SU-DHL-6 (cell line): ENCODE results near the gene MT1HL1.

Experiments
- H2AFZ ChIP-seq: fragments of 200-600 bp; sonication (generic); 2 replicates; pipeline ENCODE4 v1.6.1; 2014; ENCODE audit warnings: low read depth, mild to moderate bottlenecking, moderate library complexity, mixed read lengths, antibody characterized with exemption, low read length; ENCODE audit not compliant: severe bottlenecking
- H3F3A ChIP-seq: fragments of 200-600 bp; shearing (Covaris generic); 2 replicates; pipeline ENCODE4 v1.6.0; 2016; ENCODE audit warnings: antibody characterized with exemption, mild to moderate bottlenecking; ENCODE audit not compliant: insufficient read depth
- H3K27ac ChIP-seq: fragments of 200-600 bp; sonication (generic); 2 replicates; pipeline ENCODE4 v1.5.1; 2016; ENCODE audit warnings: low read depth, mild to moderate bottlenecking, low read length, moderate library complexity, mixed read lengths
- H3K27me3 ChIP-seq: fragments of 200-600 bp; sonication (generic), shearing (Covaris generic); 2 replicates; pipeline ENCODE4 v1.6.0; 2014; ENCODE audit warnings: mild to moderate bottlenecking, low read length
- H3K36me3 ChIP-seq: fragments of 200-600 bp; sonication (generic); 2 replicates; pipeline ENCODE4 v1.6.1; 2014; ENCODE audit warnings: mild to moderate bottlenecking, low read length, mixed read lengths
- H3K4me2 ChIP-seq: fragments of 300-600, 200-600 bp; shearing (Covaris generic), sonication (generic); 2 replicates; pipeline ENCODE4 v1.6.0; 2014; ENCODE audit warnings: low read length, low read depth, mild to moderate bottlenecking; ENCODE audit not compliant: poor library complexity, severe bottlenecking
- H3K4me3 ChIP-seq: fragments of 200-600 bp; sonication (generic); 2 replicates; pipeline ENCODE4 v1.5.1; 2014; ENCODE audit warnings: antibody characterized with exemption, low read length, mild to moderate bottlenecking, mixed read lengths; ENCODE audit not compliant: insufficient read depth, poor library complexity, severe bottlenecking
- H3K79me2 ChIP-seq: fragments of 200-600 bp; sonication (generic); 2 replicates; pipeline ENCODE4 v1.6.1; 2014; ENCODE audit warnings: mild to moderate bottlenecking, low read length, moderate library complexity; ENCODE audit not compliant: insufficient read depth
- H3K9ac ChIP-seq: fragments of 200-600 bp; sonication (generic); 2 replicates; pipeline ENCODE4 v1.7.0; 2014; ENCODE audit warnings: mild to moderate bottlenecking, low read length
- H3K9me2 ChIP-seq: fragments of 200-600 bp; sonication (generic); replicated peaks from 2 replicates; pipeline ENCODE4 v1.6.1; 2014; ENCODE audit warnings: low read length; ENCODE audit not compliant: insufficient read depth
- H3K9me3 ChIP-seq: fragments of 200-600 bp; sonication (generic); 2 replicates; pipeline ENCODE4 v1.6.1; 2014; ENCODE audit warnings: low read length, mixed read lengths; ENCODE audit not compliant: insufficient read depth
- H4K20me1 ChIP-seq: fragments of 200-600 bp; sonication (generic); 2 replicates; pipeline ENCODE4 v1.6.1; 2014; ENCODE audit warnings: low read depth, mild to moderate bottlenecking, antibody characterized with exemption, low read length, moderate library complexity, mixed read lengths
- EZH2phosphoT487 ChIP-seq: fragments of 200-600 bp; sonication (generic), shearing (Covaris generic); conservative IDR thresholded peaks from 2 replicates; pipeline ENCODE4 v1.6.1; 2018; ENCODE audit warnings: mild to moderate bottlenecking, antibody characterized with exemption, low read length, moderate library complexity, mixed read lengths
- TF ChIP-seq, protein P1 (sequence below): fragments of 200-600 bp; sonication (generic); IDR thresholded peaks from one replicate; pipeline ENCODE4 v1.5.1; 2017; ENCODE audit warnings: antibody characterized with exemption, mild to moderate bottlenecking, low read length, moderate library complexity; ENCODE audit not compliant: insufficient read depth, poor library complexity, severe bottlenecking

Gene MT1HL1

GRCh38 chr1:236997361-236997760 is 6.9 kb downstream of the MT1HL1 start:
- Histone ChIP-seq H3K27me3 (no peaks in the 10 kb centered on the region), H3K4me2 (no peak overlapping the region), H4K20me1 (no peaks in the 10 kb centered on the region), H3K9me3 (no peaks in the 10 kb centered on the region), H3K27ac (no peak overlapping the region), H3K9ac (no peak overlapping the region), H3F3A (no peaks in the 10 kb centered on the region), H2AFZ (no peak overlapping the region), H3K36me3 (no peaks in the 10 kb centered on the region), H3K4me3 (no peak overlapping the region), H3K79me2 (no peaks in the 10 kb centered on the region), H3K9me2 (no peaks in the 10 kb centered on the region)
- no peak for TF ChIP-seq EZH2phosphoT487
- TF ChIP-seq, protein P1, sequence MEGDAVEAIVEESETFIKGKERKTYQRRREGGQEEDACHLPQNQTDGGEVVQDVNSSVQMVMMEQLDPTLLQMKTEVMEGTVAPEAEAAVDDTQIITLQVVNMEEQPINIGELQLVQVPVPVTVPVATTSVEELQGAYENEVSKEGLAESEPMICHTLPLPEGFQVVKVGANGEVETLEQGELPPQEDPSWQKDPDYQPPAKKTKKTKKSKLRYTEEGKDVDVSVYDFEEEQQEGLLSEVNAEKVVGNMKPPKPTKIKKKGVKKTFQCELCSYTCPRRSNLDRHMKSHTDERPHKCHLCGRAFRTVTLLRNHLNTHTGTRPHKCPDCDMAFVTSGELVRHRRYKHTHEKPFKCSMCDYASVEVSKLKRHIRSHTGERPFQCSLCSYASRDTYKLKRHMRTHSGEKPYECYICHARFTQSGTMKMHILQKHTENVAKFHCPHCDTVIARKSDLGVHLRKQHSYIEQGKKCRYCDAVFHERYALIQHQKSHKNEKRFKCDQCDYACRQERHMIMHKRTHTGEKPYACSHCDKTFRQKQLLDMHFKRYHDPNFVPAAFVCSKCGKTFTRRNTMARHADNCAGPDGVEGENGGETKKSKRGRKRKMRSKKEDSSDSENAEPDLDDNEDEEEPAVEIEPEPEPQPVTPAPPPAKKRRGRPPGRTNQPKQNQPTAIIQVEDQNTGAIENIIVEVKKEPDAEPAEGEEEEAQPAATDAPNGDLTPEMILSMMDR = no peak

- no peaks in the 10 kb centered on the region for H3K79me2 ChIP-seq
- H2AFZ ChIP-seq = no peak overlapping the region
- H4K20me1 ChIP-seq = no peaks in the 10 kb centered on the region
- TF ChIP-seq, protein P1 = no peak
- TF ChIP-seq EZH2phosphoT487 = no peak
- H3K9me2 ChIP-seq = no peaks in the 10 kb centered on the region
- H3K9ac ChIP-seq = no peak overlapping the region
- H3F3A ChIP-seq = no peaks in the 10 kb centered on the region
- H3K36me3 ChIP-seq = no peaks in the 10 kb centered on the region
- H3K4me2 ChIP-seq = no peak overlapping the region
- no peaks in the 10 kb centered on the region for H3K9me3 ChIP-seq
- H3K27me3 ChIP-seq = no peaks in the 10 kb centered on the region
- no peak overlapping the region for H3K4me3 ChIP-seq
- no peak overlapping the region for H3K27ac ChIP-seq
Measured at GRCh38 chr1:236994450-236994849, 9.8 kb downstream of the MT1HL1 start.

DNA sequence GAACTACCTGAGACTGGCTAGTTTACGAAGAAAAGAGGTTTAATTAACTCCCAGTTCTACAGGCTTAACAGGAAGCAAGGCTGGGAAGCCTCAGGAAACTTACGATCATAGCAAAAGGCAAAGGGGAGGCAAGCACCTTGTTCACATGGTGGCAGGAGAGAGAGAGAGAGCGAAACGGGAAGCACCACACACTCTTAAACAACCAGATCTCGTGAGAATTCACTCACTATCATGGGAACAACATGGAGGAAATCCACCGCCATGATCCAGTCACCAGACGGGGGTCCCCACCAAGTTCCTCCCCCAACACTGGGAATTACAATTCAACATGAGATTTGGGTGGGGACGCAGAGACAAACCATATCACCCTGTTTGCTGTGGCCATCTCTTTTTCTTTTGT is 11.8 kb downstream of the MT1HL1 start:
- Histone ChIP-seq H4K20me1 (no peaks in the 10 kb centered on the region), H3K79me2 (no peaks in the 10 kb centered on the region), H3K9ac (no peak overlapping the region), H3K9me3 (no peaks in the 10 kb centered on the region), H3K4me3 (no peak overlapping the region), H3K4me2 (no peak overlapping the region), H3K36me3 (no peaks in the 10 kb centered on the region), H2AFZ (no peak overlapping the region), H3F3A (no peaks in the 10 kb centered on the region), H3K9me2 (no peaks in the 10 kb centered on the region), H3K27ac (no peak overlapping the region), H3K27me3 (no peaks in the 10 kb centered on the region)
- TF ChIP-seq, protein P1 = no peak

GRCh38 chr1:236990052-236990445 is 14.2 kb downstream of the MT1HL1 start:
- Histone ChIP-seq H3K79me2 (no peaks in the 10 kb centered on the region), H3K4me2 (no peak overlapping the region), H3K36me3 (no peaks in the 10 kb centered on the region), H3K4me3 (no peak overlapping the region), H3K27me3 (no peaks in the 10 kb centered on the region), H3K9me3 (no peaks in the 10 kb centered on the region), H4K20me1 (no peaks in the 10 kb centered on the region), H2AFZ (no peak overlapping the region), H3K9ac (no peak overlapping the region), H3K27ac (no peak overlapping the region), H3F3A (no peaks in the 10 kb centered on the region), H3K9me2 (no peaks in the 10 kb centered on the region)
- TF ChIP-seq EZH2phosphoT487 = no peak
- TF ChIP-seq, protein P1 = no peak
